Activated T-cell treated with anti-CD3 and anti-CD28 coated beads, Interleukin-2, amount 50 U/mL, for 72 hours (primary cell): Measurements from ENCODE around the gene NUTM2D. TPM values are rescaled to one million over a fixed set of nuclear protein-coding genes. Genes with fewer than 3 reads are reported as not detected.
A peak's percentile ranks its signal among the peaks of the same experiment; 100 is the strongest.
"Not testable (repeated sequence)": the region's sequence is repeated elsewhere in the genome, so short reads cannot be mapped to it uniquely, and the experiment has no call there.

ENCODE experiments used
- ATAC-seq, 2 donors: fragments of 150-1000 bp; cut with Tn5 transposase; replicated peaks in 1 of 2; 2 replicates each; pipeline ENCODE4 v1.10.0; 2021; ENCODE audit warnings: moderate library complexity in 2 of 2, mild to moderate bottlenecking in 1 of 2
- DNase-seq, 2 donors: peaks; one replicate each; pipeline ENCODE4 v3.0.0; 2021 to 2022; ENCODE audit warnings: mixed read lengths in 1 of 2
- H3K27ac Mint-ChIP-seq: one replicate; pipeline ENCODE4 v1.8.0; 2022; ENCODE audit warnings: mild to moderate bottlenecking, moderate library complexity, mixed read lengths
- H3K27me3 Mint-ChIP-seq: one replicate; pipeline ENCODE4 v1.8.0; 2022; ENCODE audit warnings: low read depth, mixed read lengths
- H3K36me3 Mint-ChIP-seq, 2 donors: one replicate each; pipeline ENCODE4 v1.8.0; 2022; ENCODE audit warnings: mixed read lengths in 2 of 2, mild to moderate bottlenecking in 1 of 2; ENCODE audit not compliant: insufficient read depth in 2 of 2
- H3K4me1 Mint-ChIP-seq: one replicate; pipeline ENCODE4 v1.8.0; 2022; ENCODE audit warnings: low read depth, mixed read lengths
- H3K4me3 Mint-ChIP-seq, 2 donors: one replicate each; pipeline ENCODE4 v1.8.0; 2022; ENCODE audit warnings: mild to moderate bottlenecking in 2 of 2, mixed read lengths in 2 of 2, moderate library complexity in 2 of 2
- H3K9me3 Mint-ChIP-seq, 2 donors: one replicate each; pipeline ENCODE4 v1.8.0; 2022; ENCODE audit warnings: mixed read lengths in 2 of 2
- total RNA-seq, 2 donors: library from RNA; stranded (reverse); gene quantifications; one replicate each; pipeline ENCODE4 v1.2.3, GENCODE V29; 2022

Gene NUTM2D
- total RNA-seq, 2 donors from 2014 or later, result 1.5 to 1.6 TPM

DNA sequence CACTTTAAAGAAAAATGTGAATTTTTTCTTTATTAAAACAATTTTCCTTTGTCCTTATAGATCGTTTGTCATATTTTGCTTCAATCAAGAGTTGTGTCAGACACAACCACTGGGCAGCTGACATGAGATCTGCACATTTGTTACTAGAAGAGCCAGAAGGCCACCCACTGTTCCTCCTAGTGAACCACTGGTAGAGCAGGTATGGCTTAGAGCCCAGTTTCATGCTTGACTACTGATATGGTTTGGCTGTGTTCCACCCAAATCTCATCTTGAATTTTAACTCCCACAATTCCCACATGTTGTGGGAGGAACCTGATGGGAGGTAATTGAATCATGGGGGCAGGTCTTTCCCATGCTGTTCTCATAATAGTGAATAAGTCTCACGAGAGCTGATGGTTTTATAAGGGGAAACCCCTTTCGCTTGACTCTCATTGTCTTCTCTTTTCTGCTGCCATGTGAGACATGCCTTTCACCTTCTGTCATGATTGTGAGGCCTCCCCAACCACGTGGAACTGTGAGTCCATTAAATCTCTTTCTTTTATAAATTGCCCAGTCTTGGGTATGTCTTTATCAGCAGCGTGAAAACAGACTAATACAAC lies 28.3 kb downstream of the NUTM2D start:
- H3K4me1 Mint-ChIP-seq, H3K27me3 Mint-ChIP-seq, DNase-seq, H3K4me3 Mint-ChIP-seq, H3K27ac Mint-ChIP-seq, H3K9me3 Mint-ChIP-seq, H3K36me3 Mint-ChIP-seq: not testable (repeated sequence)
- peak; percentile 78 to 92 for ATAC-seq

DNA sequence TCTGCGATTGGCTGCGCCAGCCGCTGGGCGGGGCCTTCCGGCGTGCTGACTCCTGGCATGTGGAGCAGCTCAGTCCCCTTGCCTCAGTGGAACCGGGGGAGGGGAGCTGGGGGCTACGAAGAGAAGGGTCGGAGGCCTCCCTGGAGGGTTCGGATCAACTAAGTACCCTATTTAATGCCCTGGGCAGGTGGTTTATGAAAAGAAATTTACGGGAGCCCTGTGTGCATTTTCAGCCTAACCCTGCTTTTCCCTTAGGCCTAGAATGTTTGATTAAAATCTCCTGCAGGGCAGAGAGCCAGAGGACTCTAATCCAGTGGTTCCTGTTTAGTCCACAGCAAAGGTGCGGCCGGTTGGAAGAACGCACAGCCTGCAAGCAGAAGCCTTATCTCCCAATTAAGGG lies 33.8 kb downstream of the NUTM2D start:
- not testable (repeated sequence) for H3K4me3 Mint-ChIP-seq, H3K4me1 Mint-ChIP-seq, H3K9me3 Mint-ChIP-seq, H3K36me3 Mint-ChIP-seq, H3K27ac Mint-ChIP-seq, ATAC-seq, DNase-seq, H3K27me3 Mint-ChIP-seq

DNA sequence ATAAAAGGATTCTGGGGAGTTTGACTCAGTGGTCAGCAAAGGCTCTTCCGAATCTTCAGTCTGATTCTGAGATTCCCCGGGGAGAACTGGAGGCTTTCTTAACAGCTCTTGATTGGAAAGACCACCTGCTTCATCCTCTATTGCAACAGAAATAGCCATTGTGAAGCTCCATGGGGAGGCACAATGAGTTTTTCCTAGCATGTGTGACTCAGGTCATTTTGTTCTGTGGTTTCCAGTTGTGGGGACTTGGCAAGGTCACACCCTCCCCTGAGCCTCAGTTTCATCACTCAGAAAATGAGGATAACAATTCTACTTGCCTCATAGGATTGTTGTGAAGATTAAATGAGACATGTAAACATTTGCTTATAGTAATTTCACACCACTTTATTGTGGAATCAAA lies 38.7 kb downstream of the NUTM2D start:
- H3K27ac Mint-ChIP-seq, ATAC-seq, H3K27me3 Mint-ChIP-seq, H3K36me3 Mint-ChIP-seq, H3K9me3 Mint-ChIP-seq, H3K4me1 Mint-ChIP-seq, H3K4me3 Mint-ChIP-seq, DNase-seq: not testable (repeated sequence)

DNA sequence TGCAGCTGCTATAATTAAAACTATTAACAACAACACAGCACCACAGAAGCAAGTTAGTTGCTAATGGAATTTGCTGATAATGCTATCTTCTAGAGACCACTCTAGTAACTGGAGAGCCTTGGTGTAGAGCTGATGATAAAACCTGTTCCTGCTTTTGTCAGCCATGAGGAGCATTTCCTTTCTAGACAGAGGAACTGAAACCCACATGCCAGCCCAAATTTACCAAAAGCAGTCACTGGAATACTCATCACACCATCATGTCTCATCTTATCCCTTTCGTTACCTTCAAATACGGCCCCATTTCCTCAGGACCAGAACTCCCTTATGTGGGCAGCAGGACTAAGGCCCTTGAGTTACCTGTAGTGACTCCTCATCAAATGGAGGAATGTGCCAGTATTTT lies 40.9 kb downstream of the NUTM2D start:
- H3K4me3 Mint-ChIP-seq, H3K9me3 Mint-ChIP-seq, H3K36me3 Mint-ChIP-seq, H3K27ac Mint-ChIP-seq, DNase-seq, H3K4me1 Mint-ChIP-seq, H3K27me3 Mint-ChIP-seq: not testable (repeated sequence)
- peak; percentile 54 to 69 for ATAC-seq

DNA sequence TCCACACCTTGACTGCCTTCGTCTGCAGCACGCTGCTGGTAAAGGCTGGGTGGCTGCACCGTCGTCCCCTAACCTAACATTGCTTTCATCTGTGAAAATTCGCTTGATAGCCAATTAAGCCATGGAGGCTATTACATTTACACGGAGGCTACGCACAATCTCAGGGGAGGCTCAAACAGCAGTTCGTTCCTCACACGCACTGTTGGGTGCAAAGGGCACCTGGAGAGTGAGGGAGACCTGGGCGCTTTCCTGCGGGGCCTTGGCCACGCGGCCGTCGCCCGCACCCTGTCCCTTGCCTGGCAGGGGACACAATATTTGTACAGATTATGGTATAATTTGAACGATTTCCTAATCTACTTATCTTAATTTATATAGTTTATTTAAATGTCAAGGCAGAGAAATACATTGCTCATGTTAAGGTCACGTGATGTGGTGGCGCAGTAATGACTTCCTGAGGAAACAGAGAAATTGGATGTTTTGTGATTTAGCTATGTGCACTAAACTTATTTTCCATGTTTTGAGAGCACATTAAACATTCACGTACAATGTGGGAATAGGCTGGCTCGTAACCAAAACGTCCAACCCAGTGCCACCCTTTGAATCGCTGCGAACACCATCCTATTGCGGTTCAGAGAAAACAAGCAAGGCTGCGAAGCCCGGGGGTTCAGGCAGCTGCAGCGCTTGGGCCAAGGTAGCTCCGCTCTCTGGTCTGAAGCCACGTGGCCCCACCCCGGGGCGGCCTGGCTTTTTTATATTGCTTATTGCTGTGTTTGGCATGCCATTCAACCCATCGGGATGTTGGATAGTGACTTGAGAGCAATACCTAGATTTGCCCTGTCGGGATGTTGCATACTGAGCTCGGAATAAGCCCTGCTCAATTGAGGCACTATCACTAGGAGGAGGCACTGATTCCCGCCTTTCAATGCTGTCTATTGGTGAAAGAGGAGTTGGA lies 50.2 kb downstream of the NUTM2D start:
- DNase-seq (peak in 1 of 2 donors; percentile 4), ATAC-seq (peak in 1 of 2 donors; percentile 58)
- H3K27me3 Mint-ChIP-seq, result peaks cover 23% of the 10 kb centered on the region
- not testable (repeated sequence) for H3K9me3 Mint-ChIP-seq, H3K36me3 Mint-ChIP-seq, H3K4me1 Mint-ChIP-seq, H3K27ac Mint-ChIP-seq
- peak overlapping the region in 1 of 2 donors; percentile 54 for H3K4me3 Mint-ChIP-seq

DNA sequence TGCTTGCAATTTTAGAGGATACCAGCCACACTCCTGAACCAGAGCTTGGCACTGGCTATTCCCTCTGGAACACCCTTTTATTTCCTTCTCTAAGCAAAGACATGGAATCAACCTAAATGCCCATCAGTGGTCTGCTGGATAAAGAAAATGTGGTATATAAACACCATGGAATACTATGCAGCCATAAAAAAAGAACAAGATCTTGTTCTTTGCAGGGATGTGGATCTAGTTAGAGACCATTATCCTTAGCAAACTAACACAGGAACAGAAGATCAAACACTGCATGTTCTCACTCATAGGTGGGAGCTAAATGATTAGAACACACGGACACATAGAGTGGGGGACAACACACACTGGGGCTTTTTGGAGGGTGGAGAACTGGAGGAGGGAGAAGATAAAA lies 56.4 kb downstream of the NUTM2D start:
- H3K27me3 Mint-ChIP-seq, result peaks cover 32% of the 10 kb centered on the region
- not testable (repeated sequence) for DNase-seq, H3K4me3 Mint-ChIP-seq, H3K27ac Mint-ChIP-seq, H3K4me1 Mint-ChIP-seq, H3K9me3 Mint-ChIP-seq, H3K36me3 Mint-ChIP-seq, ATAC-seq

Other genes starting within 250 kb of the NUTM2D start
- under 1 TPM; 0.19 to 0.35 TPM for gene NUTM2A, start 132.3 kb upstream of the NUTM2D start, total RNA-seq
- gene MINPP1, start 147.1 kb downstream of the NUTM2D start, total RNA-seq, result 10 to 100 TPM; 10.5 to 12.4 TPM